HEK293 (cell line): ENCODE measurements around the gene BOLL.

Source experiments
- CTCF ChIA-PET: fragments of 350-600 bp; formaldehyde crosslinking; extraction: SDS; loops from one replicate; lab custom pipeline; 2021; ENCODE audit warnings: antibody characterized with exemption; lab: Yijun Ruan, JAX
- POLR2A ChIA-PET: fragments of 300-600 bp; formaldehyde crosslinking; extraction: SDS; loops from one replicate; lab custom pipeline; 2020; ENCODE audit warnings: antibody characterized with exemption, inconsistent platforms; lab: Yijun Ruan, JAX
- H3K27ac ChIP-seq: fragments of 200-500 bp; sonication (Bioruptor generic); 2 replicates; pipeline ENCODE4 v1.5.1; 2014; ENCODE audit warnings: low read depth, low read length, control low read depth, inconsistent platforms; ENCODE audit errors: extremely low read depth
- H3K36me3 ChIP-seq, 2 experiments: fragments of 200-500 bp in 1 of 2; sonication (Bioruptor generic) in 1 of 2; 1 replicate in 1 of 2; 2 replicates in 1 of 2; pipeline ENCODE4 v1.5.1; 2014 to 2017; ENCODE audit warnings: inconsistent platforms in 2 of 2, low read length in 2 of 2; ENCODE audit not compliant: control insufficient read depth in 2 of 2, insufficient read depth in 1 of 2
- H3K4me1 ChIP-seq: fragments of 200-500 bp; sonication (Bioruptor generic); 2 replicates; pipeline ENCODE4 v1.5.1; 2014; ENCODE audit warnings: mild to moderate bottlenecking, low read length, inconsistent platforms; ENCODE audit not compliant: control insufficient read depth, insufficient read depth
- H3K4me3 ChIP-seq: 2 replicates; pipeline ENCODE4 v1.5.1; 2011; ENCODE audit warnings: low read depth, mild to moderate bottlenecking, control low read depth, low read length, moderate library complexity
- H3K9me3 ChIP-seq: fragments of 200-500 bp; sonication (Bioruptor generic); 2 replicates; pipeline ENCODE4 v1.5.1; 2014; ENCODE audit warnings: low read depth, low read length, inconsistent platforms; ENCODE audit not compliant: control insufficient read depth, insufficient read depth
- HOXC10 ChIP-seq: sonication (generic); formaldehyde crosslinking; IDR thresholded peaks from 2 replicates; pipeline ENCODE4 v1.8.1; 2023; ENCODE audit warnings: mild to moderate bottlenecking, missing genetic modification reagents
- PRDM1 ChIP-seq: fragments of 450-650 bp; formaldehyde crosslinking; IDR thresholded peaks from 2 replicates; pipeline ENCODE4; 2016; ENCODE audit warnings: missing biosample characterization, missing genetic modification characterization
- SCRT1 ChIP-seq: fragments of 450-650 bp; formaldehyde crosslinking; IDR thresholded peaks from 2 replicates; pipeline ENCODE4 v1.5.1; 2016; ENCODE audit warnings: missing biosample characterization, missing genetic modification characterization, borderline replicate concordance
- SP3 ChIP-seq: fragments of 450-650 bp; formaldehyde crosslinking; IDR thresholded peaks from 2 replicates; pipeline ENCODE4 v1.5.1; 2016; ENCODE audit warnings: missing biosample characterization, missing genetic modification characterization
- ZBTB48 ChIP-seq: fragments of 450-650 bp; formaldehyde crosslinking; IDR thresholded peaks from 2 replicates; pipeline ENCODE4 v1.5.1; 2016; ENCODE audit warnings: missing biosample characterization, missing genetic modification characterization
- ZNF239 ChIP-seq: fragments of 450-650 bp; formaldehyde crosslinking; IDR thresholded peaks from 2 replicates; pipeline ENCODE4 v1.5.1; 2016; ENCODE audit warnings: missing biosample characterization, missing genetic modification characterization
- ZNF274 ChIP-seq, 2 experiments: fragments of 200-500 bp in 1 of 2; fragments of 450-650 bp in 1 of 2; sonication (Bioruptor generic) in 1 of 2; formaldehyde crosslinking in 1 of 2; IDR thresholded peaks; 2 replicates each; pipeline versions ENCODE4 v1.5.1 to v1.6.1; 2014 to 2016; ENCODE audit warnings: borderline replicate concordance in 1 of 2, inconsistent platforms in 1 of 2, low read length in 1 of 2, missing biosample characterization in 1 of 2, missing genetic modification characterization in 1 of 2
- ZNF426 ChIP-seq: fragments of 450-650 bp; formaldehyde crosslinking; IDR thresholded peaks from 2 replicates; pipeline ENCODE4 v1.5.1; 2017; ENCODE audit warnings: missing biosample characterization, missing genetic modification characterization, mild to moderate bottlenecking, inconsistent platforms, moderate library complexity
- ZNF449 ChIP-seq: fragments of 450-650 bp; formaldehyde crosslinking; IDR thresholded peaks from 2 replicates; pipeline ENCODE4 v1.5.1; 2017; ENCODE audit warnings: missing biosample characterization, mild to moderate bottlenecking, missing genetic modification characterization, moderate library complexity
- ZNF530 ChIP-seq: fragments of 450-650 bp; formaldehyde crosslinking; IDR thresholded peaks from 2 replicates; pipeline ENCODE4 v1.5.1; 2016; ENCODE audit warnings: low read depth, missing biosample characterization, missing genetic modification characterization
- ZNF549 ChIP-seq: fragments of 450-650 bp; IDR thresholded peaks from 2 replicates; pipeline ENCODE4 v1.5.1; 2018; ENCODE audit warnings: missing biosample characterization, missing genetic modification characterization, mild to moderate bottlenecking, inconsistent platforms, moderate library complexity
- ZNF555 ChIP-seq: fragments of 450-650 bp; formaldehyde crosslinking; conservative IDR thresholded peaks from 2 replicates; pipeline ENCODE4 v1.5.1; 2017; ENCODE audit warnings: missing biosample characterization, mild to moderate bottlenecking, missing genetic modification characterization, inconsistent platforms
- ZNF571 ChIP-seq: fragments of 450-650 bp; formaldehyde crosslinking; IDR thresholded peaks from 2 replicates; pipeline ENCODE4 v1.5.0; 2017; ENCODE audit warnings: missing biosample characterization, missing genetic modification characterization
- ZNF692 ChIP-seq: fragments of 450-650 bp; formaldehyde crosslinking; IDR thresholded peaks from 2 replicates; pipeline ENCODE4 v1.5.1; 2016; ENCODE audit warnings: missing biosample characterization, missing genetic modification characterization
- ZSCAN23 ChIP-seq: fragments of 450-650 bp; formaldehyde crosslinking; IDR thresholded peaks from 2 replicates; pipeline ENCODE4 v1.5.1; 2016; ENCODE audit warnings: missing biosample characterization, missing genetic modification characterization
- TF ChIP-seq, protein P1 (sequence below): fragments of 450-650 bp; formaldehyde crosslinking; IDR thresholded peaks from 2 replicates; pipeline ENCODE4 v1.5.1; 2017; ENCODE audit warnings: missing biosample characterization, missing genetic modification characterization
- TF ChIP-seq, protein P2 (sequence below): fragments of 450-650 bp; formaldehyde crosslinking; IDR thresholded peaks from 2 replicates; pipeline ENCODE4 v1.5.1; 2016; ENCODE audit warnings: missing biosample characterization, missing genetic modification characterization
- TF ChIP-seq, protein P3 (sequence below): fragments of 450-650 bp; formaldehyde crosslinking; IDR thresholded peaks from 2 replicates; pipeline ENCODE4; 2016; ENCODE audit warnings: missing biosample characterization, missing genetic modification characterization

Gene BOLL

GRCh38 chr2:197800091-197800490 lies 15.0 kb upstream of the BOLL start (continued):
- TF ChIP-seq ZNF426 (tag by site-specific recombination), result no peak

DNA sequence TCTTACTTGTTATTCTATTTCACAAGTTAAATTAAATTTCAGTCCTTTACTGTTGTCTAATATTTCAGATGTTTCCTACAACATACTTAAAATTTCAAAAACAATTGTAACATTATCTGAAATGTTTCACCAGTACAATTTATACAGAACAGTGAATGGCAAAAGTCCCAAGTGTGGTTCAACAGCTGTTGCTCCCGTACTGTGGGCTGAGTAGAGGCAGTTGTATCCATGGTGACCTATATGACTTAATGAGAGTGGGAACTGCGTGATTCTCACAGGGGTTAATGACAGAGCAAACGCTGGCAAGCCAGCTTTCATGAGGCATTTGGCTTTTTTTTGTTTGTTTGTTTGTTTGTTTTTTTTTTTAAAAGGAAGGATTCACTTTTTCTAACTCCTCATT lies 13.9 kb upstream of the BOLL start:
- ChIA-PET POLR2A (no interaction called here), CTCF (interaction anchor here (1.0 kb wide), 1 partner anchor 251 kb away, joined by 3 read pairs; no protein-coding TSS in a partner anchor)
- TF ChIP-seq ZNF530 (no peak), ZNF449 (tag by site-specific recombination) (no peak), ZNF549 (tag by site-specific recombination) (no peak), SP3 (tag by site-specific recombination) (no peak)
- TF ChIP-seq, protein P1, sequence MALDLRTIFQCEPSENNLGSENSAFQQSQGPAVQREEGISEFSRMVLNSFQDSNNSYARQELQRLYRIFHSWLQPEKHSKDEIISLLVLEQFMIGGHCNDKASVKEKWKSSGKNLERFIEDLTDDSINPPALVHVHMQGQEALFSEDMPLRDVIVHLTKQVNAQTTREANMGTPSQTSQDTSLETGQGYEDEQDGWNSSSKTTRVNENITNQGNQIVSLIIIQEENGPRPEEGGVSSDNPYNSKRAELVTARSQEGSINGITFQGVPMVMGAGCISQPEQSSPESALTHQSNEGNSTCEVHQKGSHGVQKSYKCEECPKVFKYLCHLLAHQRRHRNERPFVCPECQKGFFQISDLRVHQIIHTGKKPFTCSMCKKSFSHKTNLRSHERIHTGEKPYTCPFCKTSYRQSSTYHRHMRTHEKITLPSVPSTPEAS (tag by site-specific recombination), result no peak
- Histone ChIP-seq H3K9me3 (no peaks in the 10 kb centered on the region), H3K4me3 (no peak overlapping the region), H3K27ac (no peak overlapping the region), H3K4me1 (no peaks in the 10 kb centered on the region), H3K36me3 (no peaks in the 10 kb centered on the region)

- CTCF ChIA-PET, result no interaction called here
- TF ChIP-seq PRDM1 (tag by site-specific recombination) (no peak), HOXC10 (no peak), ZNF239 (tag by site-specific recombination) (no peak), ZBTB48 (tag by site-specific recombination) (no peak), ZSCAN23 (tag by site-specific recombination) (no peak), ZNF274 (IDR thresholded peaks at IDR 0.05; ENCODE audit: low read length) (no peak), ZNF274 (tag by site-specific recombination; IDR thresholded peaks at IDR 0.05; ENCODE audit: borderline replicate concordance) (no peak), ZNF530 (no peak), ZNF555 (tag by site-specific recombination) (no peak)
- TF ChIP-seq, protein P2, sequence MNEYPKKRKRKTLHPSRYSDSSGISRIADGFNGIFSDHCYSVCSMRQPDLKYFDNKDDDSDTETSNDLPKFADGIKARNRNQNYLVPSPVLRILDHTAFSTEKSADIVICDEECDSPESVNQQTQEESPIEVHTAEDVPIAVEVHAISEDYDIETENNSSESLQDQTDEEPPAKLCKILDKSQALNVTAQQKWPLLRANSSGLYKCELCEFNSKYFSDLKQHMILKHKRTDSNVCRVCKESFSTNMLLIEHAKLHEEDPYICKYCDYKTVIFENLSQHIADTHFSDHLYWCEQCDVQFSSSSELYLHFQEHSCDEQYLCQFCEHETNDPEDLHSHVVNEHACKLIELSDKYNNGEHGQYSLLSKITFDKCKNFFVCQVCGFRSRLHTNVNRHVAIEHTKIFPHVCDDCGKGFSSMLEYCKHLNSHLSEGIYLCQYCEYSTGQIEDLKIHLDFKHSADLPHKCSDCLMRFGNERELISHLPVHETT (tag by site-specific recombination), result no peak
- TF ChIP-seq, protein P3, sequence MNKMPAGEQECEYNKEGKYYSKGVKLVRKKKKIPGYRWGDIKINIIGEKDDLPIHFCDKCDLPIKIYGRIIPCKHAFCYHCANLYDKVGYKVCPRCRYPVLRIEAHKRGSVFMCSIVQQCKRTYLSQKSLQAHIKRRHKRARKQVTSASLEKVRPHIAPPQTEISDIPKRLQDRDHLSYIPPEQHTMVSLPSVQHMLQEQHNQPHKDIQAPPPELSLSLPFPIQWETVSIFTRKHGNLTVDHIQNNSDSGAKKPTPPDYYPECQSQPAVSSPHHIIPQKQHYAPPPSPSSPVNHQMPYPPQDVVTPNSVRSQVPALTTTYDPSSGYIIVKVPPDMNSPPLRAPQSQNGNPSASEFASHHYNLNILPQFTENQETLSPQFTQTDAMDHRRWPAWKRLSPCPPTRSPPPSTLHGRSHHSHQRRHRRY (tag by site-specific recombination), result no peak
- no peak overlapping the region for H3K4me3 ChIP-seq
- H3K9me3 ChIP-seq, result no peaks in the 10 kb centered on the region
- no peaks in the 10 kb centered on the region for H3K4me1 ChIP-seq
- POLR2A ChIA-PET, result no interaction called here
- H3K27ac ChIP-seq, result no peak overlapping the region
- no peaks in the 10 kb centered on the region for H3K36me3 ChIP-seq
Measured at GRCh38 chr2:197798187-197798586, 13.1 kb upstream of the BOLL start.

DNA sequence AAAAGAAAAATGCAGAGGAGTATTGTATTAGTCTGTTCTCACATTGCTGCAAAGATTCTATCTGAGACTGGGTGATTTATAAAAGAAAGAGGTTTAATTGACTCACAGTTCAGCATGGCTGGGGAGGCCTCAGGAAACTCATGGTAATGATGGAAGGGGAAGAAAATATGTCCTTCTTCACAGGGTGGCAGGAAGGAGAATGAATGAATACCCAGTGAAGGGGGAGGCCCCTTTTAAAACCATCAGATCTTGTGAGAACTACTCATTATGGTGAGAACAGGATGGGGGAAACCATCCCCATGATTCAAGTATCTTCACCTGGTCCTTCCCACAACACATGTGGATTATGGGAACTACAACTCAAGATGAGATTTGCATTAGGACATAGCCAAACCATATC lies 10.2 kb upstream of the BOLL start:
- CTCF ChIA-PET, result interaction anchor here (0.7 to 1.2 kb wide), 2 partner anchors 18 to 42 kb away, joined by 3 read pairs; no protein-coding TSS in a partner anchor
- no peak overlapping the region for H3K27ac ChIP-seq
- H3K36me3 ChIP-seq, result no peaks in the 10 kb centered on the region
- no peaks in the 10 kb centered on the region for H3K9me3 ChIP-seq
- no peak overlapping the region for H3K4me3 ChIP-seq
- POLR2A ChIA-PET, result no interaction called here
- no peaks in the 10 kb centered on the region for H3K4me1 ChIP-seq
- TF ChIP-seq ZNF692 (tag by site-specific recombination) (no peak), SCRT1 (tag by site-specific recombination) (no peak), ZNF571 (no peak)
